ENCODE data around the gene PRIM2.

- no peak for TF ChIP-seq POLR2AphosphoS5 (IDR thresholded peaks at IDR 0.05; ENCODE audit: low read depth, low read length)
- TF ChIP-seq POLR2A (IDR thresholded peaks at IDR 0.05; ENCODE audit: low read depth, low read length), result no peak
- no peak for TF ChIP-seq TAF1 (IDR thresholded peaks at IDR 0.05; ENCODE audit: low read depth, low read length)
- no peak for TF ChIP-seq PAX5 (IDR thresholded peaks at IDR 0.05; ENCODE audit: insufficient read depth, low read length, severe bottlenecking)
Measured at GRCh38 chr6:57434944-57435343, 117.5 kb downstream of the PRIM2 start.
